GM19438 (cell line): ENCODE results near the gene TBX10.
"Not testable (repeated sequence)": the region's sequence is repeated elsewhere in the genome, so short reads cannot be mapped to it uniquely, and the experiment has no call there.

Experiments
- ATAC-seq: cut with Tn5 transposase; IDR thresholded peaks from one replicate; pipeline ENCODE4 v1.9.1; 2021; ENCODE audit warnings: low read depth; ENCODE audit not compliant: unreplicated experiment

The TBX10 gene

DNA sequence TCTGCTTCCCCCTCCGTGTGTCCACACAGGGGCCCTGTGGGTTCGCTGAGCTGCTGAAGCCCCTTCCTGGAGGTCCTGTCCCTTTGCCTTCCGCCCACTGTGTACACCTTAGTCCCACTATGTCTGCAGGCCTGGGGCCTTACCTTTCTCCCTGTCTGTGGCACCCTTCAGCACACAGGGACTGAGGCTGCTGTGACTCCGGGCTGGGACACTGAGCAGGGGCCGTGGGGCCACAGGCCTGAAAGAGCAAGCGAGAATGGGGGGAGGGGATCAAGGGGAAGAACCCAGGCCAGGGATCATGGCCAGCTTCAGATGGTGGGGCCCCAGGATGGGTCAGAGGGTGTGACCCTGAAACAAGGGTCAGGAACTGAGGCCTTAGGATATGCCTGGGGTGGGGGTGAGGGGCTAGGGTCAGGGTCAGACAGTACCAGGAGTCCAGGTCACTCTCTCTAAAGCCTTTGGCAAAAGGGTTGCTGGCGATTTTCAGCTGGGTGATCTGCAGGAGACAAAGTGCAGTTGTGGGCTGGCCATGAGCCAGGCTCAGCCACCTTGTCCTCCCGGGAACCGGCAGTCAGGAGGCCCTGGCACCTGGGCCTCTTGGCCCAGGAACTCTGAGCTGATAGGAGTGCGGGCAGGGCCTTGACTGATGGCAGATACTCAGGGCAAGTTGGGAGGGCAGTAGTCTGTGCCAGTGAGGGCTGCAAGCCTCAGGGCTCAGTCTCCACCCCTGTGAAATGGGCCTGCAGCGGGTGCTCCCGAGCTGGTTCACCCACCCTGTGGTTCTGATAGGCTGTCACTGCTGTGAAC, 7.2 kb downstream of the TBX10 start:
- no peak for ATAC-seq

DNA sequence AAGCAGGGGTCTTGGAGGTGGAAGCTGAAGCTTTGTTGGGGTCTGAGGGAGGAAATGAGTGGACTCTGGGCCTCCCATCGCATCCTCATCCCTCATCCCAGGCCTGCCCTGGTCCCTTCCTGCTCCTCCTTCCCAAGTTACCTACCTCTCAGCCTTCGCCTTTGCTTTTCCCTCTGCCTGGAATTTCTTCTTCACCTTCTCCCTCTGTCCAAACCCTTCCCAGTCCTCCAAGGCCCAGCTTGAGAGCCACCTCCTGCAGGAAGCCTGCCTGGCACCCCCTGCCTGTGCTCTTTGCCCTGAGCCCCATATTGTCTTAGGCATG, 7.7 kb downstream of the TBX10 start:
- ATAC-seq: no peak

DNA sequence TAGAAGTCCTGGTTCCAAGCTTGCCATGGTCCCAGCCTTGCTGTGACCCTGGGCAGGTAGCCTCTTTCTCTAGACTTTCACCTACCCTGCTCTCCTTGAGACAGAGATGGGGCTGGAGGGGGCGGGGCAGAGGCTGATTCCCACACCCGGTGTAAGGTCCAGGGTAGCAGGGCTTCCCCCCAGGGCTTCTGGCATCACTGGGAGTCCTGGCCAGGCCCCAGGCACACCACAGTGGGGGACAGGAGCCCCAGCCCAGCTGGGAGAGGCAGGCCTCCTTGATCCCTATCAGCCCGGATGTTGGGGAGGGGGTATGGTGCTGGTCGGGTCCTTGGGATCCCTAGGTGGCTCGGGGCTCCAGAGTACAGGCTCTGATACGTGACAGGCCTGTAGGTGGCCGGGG, 8.2 kb downstream of the TBX10 start:
- ATAC-seq: no peak

DNA sequence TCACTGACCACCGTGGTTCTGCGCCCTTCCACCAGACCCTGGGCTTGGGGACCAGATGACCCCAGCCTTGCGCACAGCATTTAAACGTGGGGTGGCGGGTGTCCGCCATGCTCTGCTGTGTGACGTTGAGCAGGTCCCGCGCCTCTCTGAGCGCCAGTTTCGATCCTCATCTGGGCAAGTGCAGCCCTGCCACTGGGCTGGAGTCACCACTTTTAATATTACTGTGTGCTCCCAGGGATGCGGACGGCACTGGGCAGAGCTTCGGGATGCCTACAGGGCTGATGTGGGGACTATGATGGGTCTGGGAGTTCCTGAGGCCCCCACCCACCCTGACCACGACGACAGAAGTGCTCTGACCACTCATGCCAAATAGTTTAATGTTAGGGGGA, 8.6 kb downstream of the TBX10 start:
- ATAC-seq: no peak

DNA sequence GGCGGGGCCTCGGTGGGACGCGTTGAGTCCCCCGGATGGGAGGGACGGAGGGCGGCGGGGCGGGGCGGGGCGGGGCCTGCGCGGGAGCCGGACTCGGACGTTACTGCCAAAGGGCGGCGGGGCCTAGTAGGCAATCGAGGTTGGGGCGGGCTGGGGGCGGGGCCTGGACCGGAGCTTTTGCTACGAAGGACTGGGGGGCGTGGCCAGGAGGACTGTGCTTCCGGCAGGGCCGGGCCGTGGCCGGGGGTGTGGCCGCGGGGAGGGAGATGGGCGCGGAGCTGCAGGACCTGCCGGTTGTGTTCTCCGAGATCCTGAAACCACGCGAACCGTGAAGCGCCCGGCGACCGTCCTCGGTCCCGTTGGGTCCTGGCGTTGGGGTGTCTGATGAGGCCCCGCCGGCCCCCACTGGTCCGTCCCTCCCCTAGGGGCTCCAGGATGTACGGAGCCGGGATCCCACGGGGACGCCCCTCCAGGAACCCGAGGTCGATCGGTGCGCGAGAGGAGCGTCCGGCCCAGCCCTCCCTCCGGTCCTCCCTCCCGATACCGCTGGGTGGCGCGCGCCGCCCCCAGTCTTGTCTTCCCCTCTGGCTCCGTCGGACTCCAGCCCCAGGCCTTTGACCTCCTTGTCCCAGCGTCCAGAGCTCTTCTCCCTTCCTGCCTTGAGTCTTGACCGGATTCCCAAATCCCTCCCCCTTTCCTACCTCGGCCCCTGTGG, 9.2 kb downstream of the TBX10 start:
- peak; percentile 58 for ATAC-seq

DNA sequence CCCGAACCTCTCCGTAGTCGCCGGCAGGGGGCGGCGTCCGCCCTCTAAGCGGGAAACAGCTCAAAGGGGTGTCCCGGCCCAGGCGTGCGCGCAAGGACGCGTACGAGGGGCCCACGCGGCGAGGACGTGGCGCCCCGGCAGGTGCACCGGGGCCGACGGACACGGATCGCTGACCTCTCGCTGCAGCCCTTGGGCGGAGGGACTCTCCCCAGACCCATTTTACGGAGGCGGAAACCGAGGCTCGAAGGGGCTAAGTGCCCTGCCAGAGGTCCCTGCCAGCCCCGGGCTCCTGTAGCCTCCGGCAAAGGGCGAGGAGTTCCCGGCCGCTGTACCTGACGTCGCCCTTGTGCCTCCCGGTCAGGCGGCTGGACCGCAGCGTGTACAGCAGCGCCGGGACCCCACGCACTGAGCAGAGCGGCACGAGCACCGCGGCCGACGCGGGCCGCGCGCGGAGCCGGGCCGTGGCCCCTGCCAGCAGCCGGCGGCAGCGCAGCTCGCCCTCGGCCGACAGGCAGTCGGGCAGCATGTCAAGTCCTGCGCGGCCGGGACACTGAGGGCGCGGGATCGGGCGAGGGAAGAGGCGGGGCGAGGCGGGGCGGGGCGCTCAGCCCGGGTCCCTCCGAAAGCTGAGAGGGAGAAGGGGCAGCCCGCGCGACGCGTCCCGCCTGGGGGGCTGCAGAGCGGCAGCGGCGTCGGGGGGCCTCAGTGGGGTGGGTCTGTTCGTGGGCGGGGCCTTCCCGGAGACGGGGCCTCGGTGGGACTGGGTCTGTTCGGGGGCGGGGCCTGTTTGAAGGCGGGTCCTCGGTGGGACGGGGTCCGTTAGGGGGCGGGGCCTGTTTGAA, 10.0 kb downstream of the TBX10 start, which contains the start of gene NUDT8:
TSS of gene NUDT8 (minus strand) at position 552 of the 842 bp plus-strand sequence. CDS start at position 526, 26 bp downstream.
- ATAC-seq: peak; percentile 45

DNA sequence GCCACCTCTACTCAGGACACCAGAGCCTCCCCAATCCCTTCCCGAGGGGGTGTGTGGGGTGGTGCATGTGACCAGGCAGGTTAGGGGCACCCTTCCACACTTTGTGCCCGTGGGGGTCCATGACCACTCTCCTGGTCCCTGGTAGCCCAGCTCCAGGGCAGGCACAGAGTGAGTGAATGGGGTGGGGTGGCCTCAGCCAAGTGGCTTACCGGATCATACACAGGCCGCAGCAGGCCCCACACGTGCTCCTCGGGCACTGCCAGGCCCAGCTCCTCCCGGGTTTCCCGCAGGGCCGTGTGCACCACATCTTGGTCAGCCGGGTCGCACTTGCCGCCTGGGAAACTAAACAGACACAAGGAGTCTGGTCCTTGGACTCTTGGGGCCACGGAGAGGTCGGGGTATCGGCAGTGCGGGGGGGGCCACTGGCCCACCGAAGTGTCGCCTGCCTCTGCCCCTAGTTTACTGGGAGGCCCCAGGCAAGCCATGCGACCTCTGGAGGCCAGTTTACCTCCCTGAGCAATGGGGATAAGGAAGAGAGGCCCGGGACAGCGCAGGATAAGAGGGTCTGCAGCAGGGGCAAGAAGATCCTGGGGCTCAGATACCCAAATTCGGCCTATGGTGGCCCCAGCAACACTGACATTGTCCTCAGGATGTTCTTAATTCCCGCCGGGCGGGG, 10.7 kb downstream of the TBX10 start:
- no peak for ATAC-seq

DNA sequence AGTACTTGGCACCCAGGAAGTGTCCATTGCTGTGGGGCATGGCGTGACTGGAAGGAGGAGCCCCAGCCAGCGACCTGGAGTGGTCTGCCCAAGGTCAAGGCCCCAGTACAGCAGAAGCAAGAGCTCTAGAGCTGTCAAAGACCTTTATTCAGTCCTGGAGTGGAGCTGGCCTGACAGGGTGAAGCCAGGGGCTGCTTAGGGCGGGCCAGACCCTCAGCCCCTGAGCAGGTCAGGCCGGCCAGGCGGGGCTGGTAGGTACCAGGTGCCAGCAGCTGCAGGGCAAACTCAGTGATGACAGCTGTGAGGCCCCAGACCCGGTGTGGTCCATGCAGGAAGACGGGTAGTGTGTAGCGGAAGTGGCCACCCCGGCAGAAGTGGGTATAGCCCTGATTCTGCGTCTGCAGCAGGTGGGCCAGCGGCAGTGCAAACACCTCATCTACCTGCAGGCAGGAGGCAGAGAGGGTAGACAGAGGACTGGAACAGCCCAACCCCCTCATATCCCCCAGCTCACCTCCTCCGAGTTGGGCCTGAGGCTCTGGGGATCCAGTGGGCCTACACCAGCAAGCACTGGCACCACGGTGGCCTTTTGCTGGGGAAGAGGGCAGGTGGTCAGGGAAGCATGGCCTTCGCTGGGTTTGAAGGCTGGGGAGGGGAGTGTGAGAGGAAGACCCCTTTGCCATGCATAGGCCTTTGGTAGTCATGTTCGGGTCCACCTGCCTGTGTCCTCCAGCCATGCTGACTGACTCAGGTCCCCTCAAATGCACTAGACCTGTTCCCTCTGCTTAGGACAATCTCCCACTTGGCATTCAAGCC, 11.5 kb downstream of the TBX10 start:
- no peak for ATAC-seq

DNA sequence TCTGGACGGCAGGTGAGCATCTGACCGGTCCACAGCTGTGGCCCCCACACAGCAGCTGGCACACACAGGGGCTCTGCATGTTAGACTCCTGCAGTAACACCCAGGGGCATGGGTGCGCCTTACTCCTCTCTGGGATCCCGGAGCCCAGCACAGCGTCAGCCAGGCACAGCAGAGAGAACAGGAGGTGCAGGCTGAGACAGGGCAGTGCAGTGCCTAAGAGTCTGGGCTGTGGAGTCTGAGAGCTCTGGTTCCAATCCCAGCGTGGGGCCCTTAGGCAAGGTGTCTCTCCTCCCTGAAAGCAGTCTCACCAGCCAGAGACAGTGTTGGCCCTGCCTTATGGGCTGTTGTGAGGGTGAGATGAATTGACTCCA, 12.1 kb downstream of the TBX10 start:
- no peak for ATAC-seq

DNA sequence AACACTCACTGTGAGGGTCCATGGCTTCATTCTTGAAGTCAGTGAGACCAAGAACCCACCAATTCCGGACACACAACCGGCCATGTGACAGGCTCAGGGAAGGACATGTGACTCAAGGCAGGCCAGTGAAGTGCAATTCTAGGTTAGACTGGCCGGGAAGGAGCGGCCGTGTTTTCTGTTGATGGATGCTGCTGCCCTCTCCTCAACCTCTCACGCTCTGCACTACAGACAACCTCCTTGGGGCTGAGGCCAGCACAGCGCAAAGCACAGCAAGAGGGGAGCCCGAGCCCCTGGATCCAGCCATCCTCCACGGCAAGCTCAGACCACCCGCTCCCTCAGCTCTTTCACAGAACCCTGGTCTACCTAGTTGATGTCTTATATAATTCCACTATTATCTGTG, 12.6 kb downstream of the TBX10 start:
- no peak for ATAC-seq

DNA sequence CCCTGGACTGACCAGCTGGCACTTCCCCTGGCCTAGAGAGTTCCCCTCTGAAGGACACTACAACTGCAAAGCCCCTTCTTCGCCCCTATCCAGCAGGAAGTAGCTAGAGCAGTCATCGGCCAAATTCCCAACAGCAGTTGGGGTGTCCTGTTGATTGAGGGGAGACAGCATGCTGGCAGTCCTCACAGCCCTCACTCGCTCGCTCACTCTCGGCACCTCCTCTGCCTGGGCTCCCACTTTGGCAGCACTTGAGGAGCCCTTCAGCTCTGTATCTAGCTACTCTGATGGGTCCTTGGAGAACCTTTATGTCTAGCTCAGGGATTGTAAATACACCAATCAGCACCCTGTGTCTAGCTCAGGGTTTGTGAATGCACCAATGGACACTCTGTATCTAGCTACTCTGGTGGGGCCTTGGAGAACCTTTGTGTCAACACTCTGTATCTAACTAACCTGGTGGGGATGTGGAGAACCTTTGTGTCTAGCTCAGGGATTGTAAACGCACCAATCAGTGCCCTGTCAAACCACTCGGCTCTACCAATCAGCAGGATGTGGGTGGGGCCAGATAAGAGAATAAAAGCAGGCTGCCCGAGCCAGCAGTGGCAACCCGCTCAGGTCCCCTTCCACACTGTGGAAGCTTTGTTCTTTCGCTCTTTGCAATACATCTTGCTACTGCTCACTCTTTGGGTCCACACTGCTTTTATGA, 13.3 kb downstream of the TBX10 start:
- not testable (repeated sequence) for ATAC-seq

DNA sequence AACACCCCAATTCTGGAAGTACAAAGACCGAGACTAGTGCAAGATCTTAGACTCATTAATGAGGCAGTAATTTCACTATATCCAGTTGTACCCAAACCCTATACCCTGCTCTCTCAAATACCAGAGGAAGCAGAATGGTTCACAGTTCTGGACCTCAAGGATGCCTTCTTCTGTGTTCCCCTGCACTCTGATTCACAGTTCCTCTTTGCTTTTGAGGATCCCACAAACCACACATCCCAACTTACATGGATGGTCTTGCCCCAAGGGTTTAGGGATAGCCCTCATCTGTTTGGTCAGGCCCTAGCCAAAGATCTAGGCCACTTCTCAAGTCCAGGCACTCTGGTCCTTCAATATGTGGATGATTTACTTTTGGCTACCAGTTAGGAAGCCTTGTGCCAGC, 15.8 kb downstream of the TBX10 start:
- ATAC-seq: not testable (repeated sequence)

DNA sequence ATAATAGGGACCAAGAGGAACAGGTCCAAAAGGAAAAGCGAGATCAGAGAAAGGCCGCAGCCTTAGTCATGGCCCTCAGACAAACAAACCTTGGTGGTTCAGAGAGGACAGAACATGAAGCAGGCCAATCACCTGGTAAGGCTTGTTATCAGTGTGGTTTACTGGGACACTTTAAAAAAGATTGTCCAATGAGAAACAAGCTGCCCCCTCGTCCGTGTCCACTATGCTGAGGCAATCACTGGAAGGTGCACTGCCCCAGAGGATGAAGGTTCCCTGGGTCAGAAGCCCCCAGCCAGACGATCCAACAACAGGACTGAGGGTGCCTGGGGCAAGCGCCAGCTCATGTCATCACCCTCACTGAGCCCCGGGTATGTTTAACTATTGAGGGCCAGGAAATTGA, 16.7 kb downstream of the TBX10 start:
- not testable (repeated sequence) for ATAC-seq

DNA sequence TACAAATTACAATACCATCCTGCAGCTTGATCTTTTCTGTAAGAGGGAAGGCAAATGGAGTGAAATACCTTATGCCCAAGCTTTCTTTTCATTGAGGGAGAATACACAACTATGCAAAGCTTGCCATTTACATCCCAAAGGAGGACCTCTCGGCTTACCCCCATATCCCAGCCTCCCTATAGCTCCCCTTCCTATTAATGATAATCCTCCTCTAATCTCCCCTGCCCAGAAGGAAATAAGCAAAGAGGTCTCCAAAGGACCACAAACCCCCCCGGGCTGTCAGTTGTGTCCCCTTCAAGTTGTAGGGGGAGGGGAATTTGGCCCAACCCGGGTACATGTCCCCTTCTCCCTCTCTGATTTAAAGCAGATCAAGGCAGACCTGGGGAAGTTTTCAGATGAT, 17.6 kb downstream of the TBX10 start:
- ATAC-seq: not testable (repeated sequence)

DNA sequence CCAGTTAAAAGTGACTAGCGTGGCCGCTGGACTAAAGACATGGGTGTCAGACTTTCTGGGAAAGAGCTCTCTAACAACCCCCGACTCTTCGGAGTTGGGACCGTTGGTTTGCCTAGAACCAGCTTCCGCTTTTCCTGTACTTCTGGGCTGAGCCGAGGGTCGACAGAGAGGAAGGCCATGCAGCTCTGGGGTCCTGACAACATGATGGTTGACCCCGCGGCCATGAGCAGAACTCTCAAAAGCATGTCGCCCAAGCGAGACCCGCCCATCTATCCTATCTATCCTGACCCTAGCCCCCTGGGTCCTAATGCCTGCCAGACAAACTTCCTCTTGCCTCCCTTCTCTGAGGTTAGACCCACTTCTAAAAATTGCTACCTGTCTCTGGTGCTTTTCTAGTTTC, 18.9 kb downstream of the TBX10 start:
- ATAC-seq: not testable (repeated sequence)

DNA sequence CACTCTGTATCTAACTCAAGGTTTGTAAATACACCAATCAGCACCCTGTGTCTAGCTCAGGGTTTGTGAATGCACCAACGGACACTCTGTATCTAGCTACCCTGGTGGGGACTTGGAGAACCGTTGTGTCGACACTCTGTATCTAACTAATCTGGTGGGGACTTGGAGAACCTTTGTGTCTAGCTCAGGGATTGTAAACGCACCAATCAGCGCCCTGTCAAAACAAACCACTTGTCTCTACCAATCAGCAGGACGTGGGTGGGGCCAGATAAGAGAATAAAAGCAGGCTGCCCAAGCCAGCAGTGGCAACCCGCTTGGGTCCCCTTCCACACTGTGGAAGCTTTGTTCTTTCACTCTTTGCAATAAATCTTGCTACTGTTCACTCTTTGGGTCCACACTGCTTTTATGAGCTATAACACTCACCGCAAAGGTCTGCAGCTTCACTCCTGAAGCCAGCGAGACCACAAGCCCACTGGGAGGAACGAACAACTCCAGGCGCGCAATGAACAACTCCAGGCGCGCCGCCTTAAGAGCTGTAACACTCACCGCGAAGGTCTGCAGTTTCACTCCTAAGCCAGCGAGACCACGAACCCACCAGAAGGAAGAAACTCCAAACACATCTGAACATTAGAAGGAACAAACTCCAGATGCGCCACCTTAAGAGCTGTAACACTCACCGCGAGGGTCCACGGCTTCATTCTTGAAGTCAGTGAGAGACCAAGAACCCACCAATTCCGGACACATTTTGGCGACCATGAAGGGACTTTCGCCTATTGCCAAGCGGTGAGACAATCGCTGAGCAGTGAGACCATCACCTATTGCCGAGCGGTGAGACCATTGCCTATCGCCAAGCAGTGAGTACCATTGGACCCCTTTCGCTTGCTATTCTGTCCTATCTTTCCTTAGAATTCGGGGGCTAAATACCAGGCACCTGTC, 19.6 kb downstream of the TBX10 start:
- not testable (repeated sequence) for ATAC-seq

DNA sequence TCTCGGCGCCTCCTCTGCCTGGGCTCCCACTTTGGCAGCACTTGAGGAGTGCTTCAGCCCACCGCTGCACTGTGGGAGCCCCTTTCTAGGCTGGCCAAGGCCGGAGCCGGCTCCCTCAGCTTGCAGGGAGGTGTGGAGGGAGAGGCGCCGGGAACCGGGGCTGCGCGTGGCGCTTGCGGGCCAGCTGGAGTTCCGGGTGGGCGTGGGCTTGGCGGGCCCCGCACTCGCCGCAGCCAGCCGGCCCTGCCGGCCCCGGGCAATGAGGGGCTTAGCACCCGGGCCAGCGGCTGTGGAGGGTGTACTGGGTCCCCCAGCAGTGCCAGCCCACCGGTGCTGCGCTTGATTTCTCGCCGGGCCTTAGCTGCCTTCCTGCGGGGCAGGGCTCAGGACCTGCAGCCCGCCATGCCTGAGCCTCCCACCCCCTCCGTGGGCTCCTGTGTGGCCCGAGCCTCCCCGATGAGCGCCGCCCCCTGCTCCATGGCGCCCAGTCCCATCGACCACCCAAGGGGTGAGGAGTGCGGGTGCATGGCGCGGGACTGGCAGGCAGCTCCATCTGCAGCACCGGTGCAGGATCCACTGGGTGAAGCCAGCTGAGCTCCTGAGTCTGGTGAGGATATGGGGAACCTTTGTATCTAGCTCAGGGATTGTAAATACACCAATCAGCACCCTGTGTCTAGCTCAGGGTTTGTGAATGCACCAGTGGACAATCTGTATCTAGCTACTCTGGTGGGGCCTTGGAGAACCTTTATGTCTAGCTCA, 20.5 kb downstream of the TBX10 start:
- not testable (repeated sequence) for ATAC-seq
